Measurements from ENCODE around the gene TMEM109. TPM values are rescaled to one million over a fixed set of nuclear protein-coding genes. Genes with fewer than 3 reads are reported as not detected.

Gene TMEM109
- total and polyA plus RNA-seq, 2 of the 8 experiments (the other 6 are each of a cell fraction or from before 2014, with no cell fraction given), result 27.3 to 30.3 TPM

DNA sequence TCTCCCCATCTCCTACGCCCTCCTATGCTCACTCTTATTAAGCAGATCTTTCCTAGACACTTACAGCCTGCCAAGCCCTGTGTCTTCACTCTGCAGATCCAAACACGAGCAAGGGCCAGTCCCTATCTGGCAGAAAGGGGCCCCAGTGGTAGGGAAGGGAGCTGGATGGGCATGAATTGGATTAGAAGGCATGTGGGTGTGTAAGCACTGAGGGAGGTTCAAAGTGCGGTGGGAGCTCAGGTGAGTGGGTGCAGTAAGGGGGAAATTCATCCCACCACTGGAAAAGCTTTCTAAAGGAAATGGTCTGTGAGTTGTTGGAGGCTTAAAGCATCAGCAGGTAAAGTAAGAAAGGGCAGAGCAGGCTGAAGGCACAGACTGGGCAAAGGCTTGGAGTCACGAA lies 15.8 kb downstream of the TMEM109 start (continued):
- TF ChIP-seq, protein P1, sequence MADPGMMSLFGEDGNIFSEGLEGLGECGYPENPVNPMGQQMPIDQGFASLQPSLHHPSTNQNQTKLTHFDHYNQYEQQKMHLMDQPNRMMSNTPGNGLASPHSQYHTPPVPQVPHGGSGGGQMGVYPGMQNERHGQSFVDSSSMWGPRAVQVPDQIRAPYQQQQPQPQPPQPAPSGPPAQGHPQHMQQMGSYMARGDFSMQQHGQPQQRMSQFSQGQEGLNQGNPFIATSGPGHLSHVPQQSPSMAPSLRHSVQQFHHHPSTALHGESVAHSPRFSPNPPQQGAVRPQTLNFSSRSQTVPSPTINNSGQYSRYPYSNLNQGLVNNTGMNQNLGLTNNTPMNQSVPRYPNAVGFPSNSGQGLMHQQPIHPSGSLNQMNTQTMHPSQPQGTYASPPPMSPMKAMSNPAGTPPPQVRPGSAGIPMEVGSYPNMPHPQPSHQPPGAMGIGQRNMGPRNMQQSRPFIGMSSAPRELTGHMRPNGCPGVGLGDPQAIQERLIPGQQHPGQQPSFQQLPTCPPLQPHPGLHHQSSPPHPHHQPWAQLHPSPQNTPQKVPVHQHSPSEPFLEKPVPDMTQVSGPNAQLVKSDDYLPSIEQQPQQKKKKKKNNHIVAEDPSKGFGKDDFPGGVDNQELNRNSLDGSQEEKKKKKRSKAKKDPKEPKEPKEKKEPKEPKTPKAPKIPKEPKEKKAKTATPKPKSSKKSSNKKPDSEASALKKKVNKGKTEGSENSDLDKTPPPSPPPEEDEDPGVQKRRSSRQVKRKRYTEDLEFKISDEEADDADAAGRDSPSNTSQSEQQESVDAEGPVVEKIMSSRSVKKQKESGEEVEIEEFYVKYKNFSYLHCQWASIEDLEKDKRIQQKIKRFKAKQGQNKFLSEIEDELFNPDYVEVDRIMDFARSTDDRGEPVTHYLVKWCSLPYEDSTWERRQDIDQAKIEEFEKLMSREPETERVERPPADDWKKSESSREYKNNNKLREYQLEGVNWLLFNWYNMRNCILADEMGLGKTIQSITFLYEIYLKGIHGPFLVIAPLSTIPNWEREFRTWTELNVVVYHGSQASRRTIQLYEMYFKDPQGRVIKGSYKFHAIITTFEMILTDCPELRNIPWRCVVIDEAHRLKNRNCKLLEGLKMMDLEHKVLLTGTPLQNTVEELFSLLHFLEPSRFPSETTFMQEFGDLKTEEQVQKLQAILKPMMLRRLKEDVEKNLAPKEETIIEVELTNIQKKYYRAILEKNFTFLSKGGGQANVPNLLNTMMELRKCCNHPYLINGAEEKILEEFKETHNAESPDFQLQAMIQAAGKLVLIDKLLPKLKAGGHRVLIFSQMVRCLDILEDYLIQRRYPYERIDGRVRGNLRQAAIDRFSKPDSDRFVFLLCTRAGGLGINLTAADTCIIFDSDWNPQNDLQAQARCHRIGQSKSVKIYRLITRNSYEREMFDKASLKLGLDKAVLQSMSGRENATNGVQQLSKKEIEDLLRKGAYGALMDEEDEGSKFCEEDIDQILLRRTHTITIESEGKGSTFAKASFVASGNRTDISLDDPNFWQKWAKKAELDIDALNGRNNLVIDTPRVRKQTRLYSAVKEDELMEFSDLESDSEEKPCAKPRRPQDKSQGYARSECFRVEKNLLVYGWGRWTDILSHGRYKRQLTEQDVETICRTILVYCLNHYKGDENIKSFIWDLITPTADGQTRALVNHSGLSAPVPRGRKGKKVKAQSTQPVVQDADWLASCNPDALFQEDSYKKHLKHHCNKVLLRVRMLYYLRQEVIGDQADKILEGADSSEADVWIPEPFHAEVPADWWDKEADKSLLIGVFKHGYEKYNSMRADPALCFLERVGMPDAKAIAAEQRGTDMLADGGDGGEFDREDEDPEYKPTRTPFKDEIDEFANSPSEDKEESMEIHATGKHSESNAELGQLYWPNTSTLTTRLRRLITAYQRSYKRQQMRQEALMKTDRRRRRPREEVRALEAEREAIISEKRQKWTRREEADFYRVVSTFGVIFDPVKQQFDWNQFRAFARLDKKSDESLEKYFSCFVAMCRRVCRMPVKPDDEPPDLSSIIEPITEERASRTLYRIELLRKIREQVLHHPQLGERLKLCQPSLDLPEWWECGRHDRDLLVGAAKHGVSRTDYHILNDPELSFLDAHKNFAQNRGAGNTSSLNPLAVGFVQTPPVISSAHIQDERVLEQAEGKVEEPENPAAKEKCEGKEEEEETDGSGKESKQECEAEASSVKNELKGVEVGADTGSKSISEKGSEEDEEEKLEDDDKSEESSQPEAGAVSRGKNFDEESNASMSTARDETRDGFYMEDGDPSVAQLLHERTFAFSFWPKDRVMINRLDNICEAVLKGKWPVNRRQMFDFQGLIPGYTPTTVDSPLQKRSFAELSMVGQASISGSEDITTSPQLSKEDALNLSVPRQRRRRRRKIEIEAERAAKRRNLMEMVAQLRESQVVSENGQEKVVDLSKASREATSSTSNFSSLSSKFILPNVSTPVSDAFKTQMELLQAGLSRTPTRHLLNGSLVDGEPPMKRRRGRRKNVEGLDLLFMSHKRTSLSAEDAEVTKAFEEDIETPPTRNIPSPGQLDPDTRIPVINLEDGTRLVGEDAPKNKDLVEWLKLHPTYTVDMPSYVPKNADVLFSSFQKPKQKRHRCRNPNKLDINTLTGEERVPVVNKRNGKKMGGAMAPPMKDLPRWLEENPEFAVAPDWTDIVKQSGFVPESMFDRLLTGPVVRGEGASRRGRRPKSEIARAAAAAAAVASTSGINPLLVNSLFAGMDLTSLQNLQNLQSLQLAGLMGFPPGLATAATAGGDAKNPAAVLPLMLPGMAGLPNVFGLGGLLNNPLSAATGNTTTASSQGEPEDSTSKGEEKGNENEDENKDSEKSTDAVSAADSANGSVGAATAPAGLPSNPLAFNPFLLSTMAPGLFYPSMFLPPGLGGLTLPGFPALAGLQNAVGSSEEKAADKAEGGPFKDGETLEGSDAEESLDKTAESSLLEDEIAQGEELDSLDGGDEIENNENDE (IDR thresholded peaks at IDR 0.05; ENCODE audit: insufficient replicate concordance, low read length), result no peak
- TF ChIP-seq RAD21 (IDR thresholded peaks at IDR 0.05 in 1 of 2, conservative IDR thresholded peaks at IDR 0.05 in 1 of 2; ENCODE audit: low read depth in 2 of 2, low read length in 2 of 2) (no peak), SP4 (IDR thresholded peaks at IDR 0.05; ENCODE audit: low read length) (no peak), TAF1 (IDR thresholded peaks at IDR 0.05; ENCODE audit: low read depth, low read length) (no peak), CBX5 (IDR thresholded peaks at IDR 0.05; ENCODE audit: low read depth, low read length) (no peak), GABPA (IDR thresholded peaks at IDR 0.05; ENCODE audit: borderline replicate concordance, insufficient read depth, low read length) (no peak), ZNF274 (IDR thresholded peaks at IDR 0.05; ENCODE audit: borderline replicate concordance, extremely low read depth, low read length) (no peak), SAP30 (IDR thresholded peaks at IDR 0.05; ENCODE audit: insufficient read depth, insufficient replicate concordance, low read length) (no peak), TCF12 (IDR thresholded peaks at IDR 0.05; ENCODE audit: low read depth, low read length) (no peak)
